HG03354 (cell line): ENCODE data around the gene CDKL2.
"Not testable (repeated sequence)": the region's sequence is repeated elsewhere in the genome, so short reads cannot be mapped to it uniquely, and the experiment has no call there.

Experiments
- ATAC-seq: cut with Tn5 transposase; IDR thresholded peaks from one replicate; pipeline ENCODE4 v1.9.1; 2021; ENCODE audit warnings: mild to moderate bottlenecking; ENCODE audit not compliant: unreplicated experiment, poor library complexity, severe bottlenecking

CDKL2 gene

DNA sequence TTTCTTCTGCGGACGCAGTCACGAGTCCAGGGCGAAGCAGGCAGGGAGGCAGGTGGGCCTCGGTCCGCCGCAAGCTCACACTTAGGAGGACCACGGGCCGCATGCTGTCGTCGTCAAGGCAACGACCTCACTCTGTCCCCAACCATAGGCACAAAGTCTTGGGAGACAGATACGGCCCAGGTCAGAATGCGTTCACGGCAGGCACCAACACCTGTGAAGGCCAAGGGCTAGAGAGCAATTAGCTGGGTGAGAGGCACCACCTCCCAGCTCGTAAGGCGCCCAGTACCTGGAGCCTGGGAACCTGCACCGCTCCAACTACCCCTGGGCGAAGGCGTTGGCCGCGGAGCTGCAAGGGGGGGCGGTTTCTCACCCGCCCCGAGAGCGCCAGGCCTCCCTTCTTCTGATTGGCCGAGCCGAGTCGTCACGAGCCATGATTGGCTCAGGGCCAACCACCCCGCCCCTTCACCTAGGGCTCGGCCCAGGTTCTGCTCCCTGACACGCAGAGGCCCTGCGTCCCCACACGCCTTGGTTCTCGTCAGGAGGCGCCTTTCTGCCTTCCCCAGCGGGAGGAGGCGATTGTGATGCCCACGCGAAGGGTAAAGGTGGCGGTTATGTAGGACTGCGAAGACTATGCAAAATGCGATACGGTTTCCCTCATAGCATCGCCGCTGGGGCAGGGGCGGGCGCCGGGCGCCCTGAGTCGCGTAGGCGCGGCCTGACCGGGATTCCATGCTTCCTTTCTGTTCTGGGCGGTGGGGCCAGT is at the start of gene CDKL2:
Gene CDKL2, minus strand, starts transcription at position 355 of the 763 bp plus-strand sequence. CDS start 4,540 bp downstream, outside the sequence.
- ATAC-seq: peak; percentile 98

DNA sequence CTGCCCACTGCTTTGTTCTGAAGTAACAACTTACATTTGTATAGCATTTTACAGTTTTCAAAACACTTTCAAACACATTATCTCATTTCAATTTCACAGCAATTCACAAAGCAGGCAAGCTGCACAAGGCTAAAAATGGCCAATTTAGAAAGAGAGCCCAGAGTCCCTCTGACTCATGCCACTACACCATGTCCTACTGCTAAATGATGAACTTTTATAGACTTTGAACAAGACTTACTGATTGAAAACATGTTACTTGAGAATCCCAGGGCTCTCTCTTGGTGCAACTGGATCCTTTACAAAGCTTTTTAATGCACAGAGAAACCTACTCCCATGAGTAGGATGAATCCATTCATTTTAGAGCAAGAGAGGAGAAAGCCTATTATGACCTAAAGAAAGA is 48.6 kb upstream of the CDKL2 start:
- ATAC-seq: no peak

DNA sequence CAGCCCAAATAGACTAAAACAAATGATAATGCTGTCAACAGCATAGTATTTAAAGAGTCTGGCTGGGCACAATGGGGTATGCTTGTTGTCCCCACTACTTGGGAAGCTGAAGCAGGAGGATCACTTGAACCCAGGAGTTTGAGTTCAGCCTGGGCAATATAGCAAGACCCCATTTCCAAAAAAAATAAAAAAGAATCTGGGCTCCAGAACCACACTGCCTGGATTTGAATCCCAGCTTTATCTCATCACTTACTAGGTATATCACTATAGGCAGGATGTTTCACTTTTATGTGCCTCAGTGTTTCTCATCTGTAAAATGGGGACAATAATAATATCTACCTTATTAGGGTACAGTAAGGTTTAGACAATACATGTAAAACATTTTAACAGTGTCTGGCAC is 48.1 kb upstream of the CDKL2 start:
- no peak for ATAC-seq

DNA sequence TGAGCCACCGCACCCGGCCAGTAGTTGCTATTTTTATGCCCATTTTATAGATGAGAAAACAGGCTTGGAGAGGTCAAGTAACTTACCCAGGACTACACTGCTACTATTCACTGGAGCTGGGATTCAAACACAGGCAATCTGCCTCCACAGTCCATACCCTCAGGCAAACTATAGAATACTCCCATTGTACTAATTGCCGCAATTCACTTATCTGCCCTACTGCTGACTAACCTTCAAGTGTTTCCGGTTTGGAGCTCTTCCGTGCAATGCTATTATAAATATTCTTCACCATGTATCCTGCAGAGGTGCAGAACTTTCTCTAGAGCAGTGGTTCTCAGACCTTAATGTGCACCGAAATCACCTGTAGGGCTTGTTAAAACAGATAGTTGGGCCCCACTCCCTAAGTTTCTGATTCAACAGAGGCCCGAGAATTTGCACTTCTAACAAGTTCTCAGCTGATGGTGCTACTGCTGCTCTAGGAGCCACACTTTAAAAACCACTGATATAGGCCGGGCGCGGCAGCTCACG is 44.7 kb upstream of the CDKL2 start:
- ATAC-seq: no peak

DNA sequence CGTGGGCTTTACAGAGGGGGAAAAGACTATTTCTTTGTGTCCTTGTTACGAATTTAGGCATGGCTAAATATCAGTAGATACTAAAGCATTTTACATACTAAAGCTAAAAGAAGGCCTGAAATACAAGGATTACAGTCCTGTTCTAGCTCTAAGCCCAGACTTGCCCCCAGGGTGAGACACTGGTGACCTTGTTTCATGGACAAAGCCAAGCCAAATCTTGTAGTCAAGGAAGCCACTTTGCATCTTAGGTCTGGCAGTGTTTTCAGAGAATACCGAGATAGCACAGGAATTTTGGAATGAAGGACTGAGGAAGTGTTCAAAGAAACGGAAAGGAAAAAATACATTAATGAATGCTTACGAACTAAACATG is 43.6 kb upstream of the CDKL2 start:
- ATAC-seq: no peak

DNA sequence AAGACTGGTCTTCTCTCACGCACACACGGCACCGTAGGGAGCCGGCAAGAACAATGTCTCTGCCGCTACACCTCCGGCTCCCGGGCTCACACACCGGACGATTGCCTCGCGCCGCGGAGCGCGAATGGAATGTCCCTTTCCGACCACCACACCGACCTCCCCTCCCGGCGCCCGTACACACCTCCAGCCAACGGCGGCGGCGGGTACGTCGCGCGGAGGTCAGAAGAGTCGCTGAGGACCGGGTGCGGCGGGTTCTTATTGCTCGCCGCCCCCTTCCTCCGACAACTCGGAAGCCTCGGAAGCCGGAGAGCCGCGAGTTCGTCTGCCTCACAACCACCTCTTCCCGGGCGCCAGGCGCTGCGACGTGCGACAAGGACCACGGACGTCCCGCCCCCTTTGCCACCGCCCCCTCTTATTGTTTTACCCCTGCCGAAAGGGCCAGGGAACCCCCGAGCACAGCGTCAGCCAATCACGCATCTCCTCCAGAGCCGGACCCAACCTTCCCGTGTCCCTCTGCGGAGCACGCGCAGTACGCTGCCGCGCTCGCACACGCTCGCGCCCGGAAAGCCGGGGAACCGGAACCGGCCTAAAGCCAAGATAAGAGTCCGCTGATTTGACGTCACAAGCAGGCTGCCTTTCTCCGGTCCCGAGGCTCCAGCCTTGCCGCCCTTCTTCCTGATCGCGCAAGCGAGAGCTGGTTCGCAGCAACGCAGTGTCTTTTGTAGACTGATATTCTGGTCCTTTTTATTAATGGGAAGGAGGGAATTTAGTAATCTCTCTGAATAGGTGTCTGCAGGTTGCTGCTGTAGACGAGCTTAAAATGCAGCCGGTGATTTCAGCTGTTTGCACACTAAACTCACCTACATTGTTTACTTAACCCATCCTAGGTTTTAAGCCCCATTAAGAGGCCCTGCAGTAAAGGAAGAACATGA is 43.0 kb upstream of the CDKL2 start, which contains the start of gene G3BP2:
Gene G3BP2, minus strand, starts transcription at position 385 of the 932 bp plus-strand sequence. CDS start 11,386 bp downstream, outside the sequence.
- peak; percentile 94 for ATAC-seq

DNA sequence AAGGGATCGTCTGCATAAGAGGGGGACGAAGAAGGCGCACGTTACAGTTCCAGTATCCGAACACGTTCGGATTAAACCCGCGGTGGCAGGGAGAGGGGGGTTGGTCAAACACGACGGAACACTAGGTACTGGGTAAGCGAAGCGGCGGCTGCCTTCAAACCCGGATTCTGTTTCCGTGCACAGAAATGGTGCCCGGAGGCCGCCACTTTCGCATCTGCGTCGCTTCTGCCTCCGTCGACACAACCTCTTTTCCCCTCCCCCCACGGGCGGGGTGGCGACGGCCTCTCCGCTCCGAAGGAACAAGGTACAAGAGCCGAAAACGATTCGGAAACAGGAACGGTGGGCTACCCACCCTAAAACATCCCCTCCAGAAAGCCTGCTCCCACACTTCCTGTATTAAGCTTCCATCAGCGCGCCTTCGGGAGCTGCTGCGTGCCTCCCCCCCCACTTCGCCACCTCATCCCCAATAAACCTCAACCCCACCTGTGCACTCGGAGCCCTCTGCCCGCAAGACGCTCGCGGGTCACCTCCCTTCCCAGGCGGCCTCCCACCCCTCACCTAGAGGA is 42.2 kb upstream of the CDKL2 start:
- ATAC-seq: peak; percentile 24

DNA sequence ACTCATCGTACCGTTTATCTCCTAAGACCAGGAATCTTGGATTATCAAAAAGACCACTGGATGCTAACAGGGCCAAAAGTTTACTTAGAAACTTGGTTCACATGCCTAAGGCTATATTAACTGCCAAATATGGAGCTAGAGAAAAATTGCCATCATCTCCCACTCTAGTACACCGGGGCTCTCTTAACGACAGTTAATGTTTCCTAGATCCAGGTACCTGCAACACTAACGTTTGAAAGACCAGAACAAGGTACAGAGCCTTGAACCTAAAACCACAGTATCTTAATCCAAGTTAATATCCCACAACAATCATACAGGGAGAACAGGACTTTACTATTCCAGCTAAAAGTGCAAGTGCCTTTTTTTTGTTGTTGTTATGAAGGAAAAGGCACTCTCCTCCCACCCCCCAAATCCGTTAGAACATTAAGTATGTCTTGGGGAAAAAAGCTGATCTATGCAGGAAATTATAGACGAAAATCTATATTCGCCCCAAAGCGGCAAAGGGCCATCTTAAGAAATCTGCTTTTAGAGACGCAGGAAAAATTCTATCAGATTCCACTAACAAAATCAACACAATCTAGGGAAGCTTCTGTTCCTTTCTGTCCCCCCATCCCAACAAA is 41.6 kb upstream of the CDKL2 start:
- no peak for ATAC-seq

DNA sequence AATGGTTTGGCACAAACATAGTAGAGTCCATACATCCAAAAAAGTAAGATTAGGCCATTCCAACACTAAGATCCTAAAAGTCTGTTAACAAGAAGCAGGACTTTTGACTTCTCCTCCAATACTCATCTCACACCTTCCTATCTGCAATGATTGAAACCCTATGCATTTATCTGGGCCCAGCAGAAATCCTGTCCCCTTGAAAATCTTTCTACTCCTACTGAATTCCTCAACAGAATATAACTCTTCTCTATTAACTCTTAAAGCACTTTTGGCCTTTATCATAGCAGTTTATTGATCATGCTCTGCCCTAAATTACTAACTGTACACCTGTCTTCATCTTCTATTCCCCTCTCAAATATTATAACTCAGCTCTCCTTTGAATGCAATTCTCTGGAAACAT is 38.3 kb upstream of the CDKL2 start:
- ATAC-seq: no peak

DNA sequence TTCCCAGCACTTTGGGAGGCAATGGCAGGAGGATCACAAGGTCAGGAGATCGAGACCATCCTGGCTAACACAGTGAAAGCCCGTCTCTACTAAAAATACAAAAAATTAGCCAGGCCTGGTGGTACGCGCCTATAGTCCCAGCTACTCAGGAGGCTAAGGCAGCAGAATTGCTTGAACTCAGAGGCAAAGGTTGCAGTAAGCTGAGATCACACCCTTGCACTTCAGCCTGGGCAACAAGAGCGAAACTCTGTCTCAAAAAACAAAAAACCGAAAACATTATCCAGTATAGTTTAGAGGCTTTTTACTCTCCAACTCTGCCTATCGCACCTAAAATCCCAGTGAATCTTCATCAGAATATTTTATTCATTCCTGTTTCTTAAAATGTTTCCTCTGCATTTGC is 37.3 kb upstream of the CDKL2 start:
- ATAC-seq: not testable (repeated sequence)

DNA sequence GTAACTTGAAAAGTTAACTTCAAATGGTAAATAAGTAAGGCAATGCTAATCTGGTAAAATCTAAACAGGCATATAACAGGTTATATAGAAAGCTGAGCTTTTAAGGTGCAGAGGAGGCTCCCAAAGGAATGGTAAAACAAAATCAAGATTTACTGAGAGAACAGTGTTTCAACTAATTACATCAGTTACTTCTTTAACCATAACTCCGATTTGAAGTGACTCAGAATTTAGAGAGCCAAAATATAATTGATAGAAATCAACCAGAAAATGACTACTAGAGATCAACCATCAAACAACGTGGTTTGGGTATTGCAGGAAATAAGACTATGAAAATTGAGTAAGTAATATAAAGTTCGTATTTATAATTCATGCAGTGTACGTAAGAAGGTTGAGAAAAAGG is 36.0 kb upstream of the CDKL2 start:
- no peak for ATAC-seq

DNA sequence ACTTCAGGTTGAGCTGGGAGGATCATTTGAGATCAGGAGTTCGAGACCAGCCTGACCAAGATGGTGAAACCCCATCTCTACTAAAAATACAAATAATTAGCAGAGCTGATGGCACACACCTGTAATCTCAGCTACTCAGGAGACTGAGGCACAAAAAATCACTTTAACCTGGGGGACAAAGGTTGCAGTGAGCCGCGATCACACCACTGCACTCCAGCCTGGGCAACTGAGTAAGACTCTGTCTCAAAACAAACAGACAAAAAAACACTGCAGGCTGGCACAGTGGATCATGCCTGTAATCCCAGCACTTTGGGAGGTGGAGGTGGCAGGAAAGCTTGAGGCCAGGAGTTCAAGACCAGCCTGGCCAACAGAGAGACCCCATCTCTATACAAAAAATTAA is 34.3 kb upstream of the CDKL2 start:
- ATAC-seq: not testable (repeated sequence)

DNA sequence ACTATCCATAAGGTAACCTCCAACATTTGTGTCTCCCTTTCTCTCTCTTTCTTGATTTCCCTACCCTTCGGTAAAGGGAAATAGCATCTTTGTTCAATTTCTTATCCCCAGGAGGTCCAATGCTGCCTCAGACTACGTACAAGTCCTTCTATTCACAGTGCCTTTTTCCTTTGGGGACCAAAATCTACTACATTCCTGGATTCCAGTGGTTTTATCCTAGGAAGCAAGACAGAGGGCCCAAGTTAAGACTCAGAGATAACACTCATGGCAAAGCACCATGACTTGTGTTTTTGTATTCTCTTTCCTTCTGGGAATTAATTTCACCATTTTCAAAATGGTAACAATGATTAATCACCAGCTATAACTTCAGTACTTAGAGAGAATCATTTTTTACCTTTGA is 32.3 kb upstream of the CDKL2 start:
- ATAC-seq: no peak

DNA sequence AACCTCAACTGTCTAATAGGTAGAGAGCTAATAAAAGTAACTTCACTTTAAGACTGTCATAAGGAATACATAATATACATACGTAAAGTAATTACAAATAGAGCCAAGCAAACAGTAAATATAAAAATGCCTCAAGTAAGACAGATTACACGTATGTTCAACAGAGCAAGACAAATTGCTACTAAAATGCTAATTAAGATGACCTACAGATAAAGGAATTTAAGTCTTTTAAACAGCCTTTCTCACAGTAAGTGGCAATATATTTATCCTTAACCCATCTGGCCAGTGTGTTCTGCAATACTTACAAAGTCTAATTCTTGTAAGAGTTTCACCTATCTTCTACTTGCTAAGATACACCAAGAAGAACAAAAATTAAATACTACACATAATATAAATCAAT is 30.2 kb upstream of the CDKL2 start:
- ATAC-seq: no peak

DNA sequence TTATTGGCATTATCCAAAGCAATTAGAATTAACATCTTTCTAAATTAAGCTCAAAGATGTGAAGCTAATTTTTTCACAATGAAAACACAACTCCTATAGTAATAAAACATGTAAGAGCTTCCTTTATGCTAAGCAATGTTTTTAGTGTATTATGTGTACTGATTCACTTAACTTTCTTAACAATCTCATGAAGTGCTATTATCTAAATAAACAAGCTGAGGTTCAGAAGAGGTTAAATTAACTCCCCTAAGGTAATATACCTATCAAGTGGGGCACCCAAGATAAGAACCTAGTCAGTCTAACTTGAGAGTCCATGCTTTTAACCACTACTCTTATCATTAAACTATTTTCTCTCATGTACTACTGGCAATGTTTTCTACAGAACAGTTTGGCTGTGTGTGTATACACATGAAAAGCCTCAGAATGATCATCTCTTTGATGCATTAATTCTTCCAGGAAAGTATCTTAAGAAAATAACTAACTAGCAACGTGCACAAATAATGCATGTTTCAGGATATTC is 29.2 kb upstream of the CDKL2 start:
- ATAC-seq: no peak

DNA sequence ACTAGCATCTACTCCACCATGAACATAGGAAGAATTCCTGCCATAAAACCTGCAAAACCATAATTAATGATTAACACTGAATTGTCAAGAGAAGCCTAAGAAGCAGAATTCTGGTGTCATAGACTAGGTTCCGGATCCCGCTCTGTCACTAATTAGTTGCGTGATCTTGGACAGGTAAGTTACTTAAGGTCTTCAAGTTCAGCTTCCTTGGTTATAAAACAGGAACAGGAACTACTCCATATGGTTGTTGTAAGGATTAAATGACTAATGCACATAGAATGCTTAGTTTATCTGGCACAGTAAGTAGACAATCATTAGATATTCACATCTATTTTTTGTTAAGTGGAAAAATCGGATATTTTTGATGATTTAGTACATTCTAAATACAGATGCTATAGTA is 28.5 kb upstream of the CDKL2 start:
- ATAC-seq: no peak

DNA sequence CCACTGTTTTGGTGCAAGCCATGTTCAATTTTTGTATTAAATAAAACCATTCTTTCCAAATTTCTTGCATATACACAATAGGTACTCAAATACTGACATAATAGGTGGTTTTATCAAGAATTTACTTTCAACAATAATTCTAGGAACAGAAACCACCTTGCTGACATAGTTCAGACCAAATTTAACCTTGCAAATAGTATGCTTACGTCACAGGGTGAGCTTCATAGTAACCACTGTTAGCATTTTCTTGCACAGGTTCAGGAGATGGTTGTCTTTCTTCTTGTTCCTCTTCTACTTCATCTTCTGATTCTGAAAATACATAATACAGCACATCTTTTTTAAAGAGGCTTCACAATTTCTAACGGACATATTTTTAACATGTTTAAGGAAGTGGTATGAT is 25.2 kb upstream of the CDKL2 start:
- no peak for ATAC-seq

DNA sequence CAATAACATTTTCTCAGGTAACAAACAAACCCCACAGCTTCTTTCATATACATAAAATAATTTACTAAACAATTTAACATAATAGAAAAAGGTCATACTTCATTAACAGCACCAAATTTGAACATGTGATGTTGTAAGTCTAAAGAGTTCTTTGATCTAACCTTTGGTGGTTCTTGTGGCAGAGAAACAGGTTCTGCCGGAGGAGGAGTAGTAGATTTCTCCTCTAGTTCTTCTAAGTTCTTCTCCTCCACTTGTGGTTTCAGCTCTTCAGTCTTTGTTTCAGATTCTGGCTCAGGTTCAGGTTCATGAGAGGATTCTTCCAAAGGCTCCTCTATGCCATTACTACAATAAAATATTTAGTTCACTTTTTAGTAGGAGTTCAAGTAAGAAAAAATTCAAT is 24.6 kb upstream of the CDKL2 start:
- ATAC-seq: no peak

DNA sequence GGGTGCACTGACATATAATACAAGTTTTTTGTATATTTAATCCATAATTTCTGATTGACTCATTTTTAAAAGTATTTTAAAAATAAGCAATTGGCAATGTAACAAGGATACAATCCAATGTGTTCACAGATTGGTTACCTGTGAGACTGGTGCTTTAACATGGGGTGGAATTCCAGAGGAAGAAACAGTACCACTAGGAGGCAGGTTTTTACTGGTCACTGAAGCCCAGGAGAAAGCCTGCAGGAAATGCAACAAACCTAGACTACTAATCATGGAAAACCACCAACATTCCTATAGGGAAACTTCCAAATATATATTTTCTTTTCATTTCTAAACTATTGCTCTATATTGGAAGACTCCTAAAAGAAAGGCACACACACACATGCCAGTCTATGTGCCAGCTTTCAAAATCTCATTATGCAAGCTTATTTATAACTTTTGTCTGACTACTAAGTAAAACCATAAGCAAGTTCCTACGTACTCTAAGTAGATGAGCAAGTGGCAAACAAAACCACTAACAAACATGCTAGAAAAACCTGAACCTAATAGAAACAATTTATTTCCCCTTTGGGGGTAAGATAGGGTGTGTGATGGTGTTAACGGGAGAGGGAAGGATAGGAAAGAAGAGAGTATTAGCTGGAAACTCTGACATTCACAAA is 23.6 kb upstream of the CDKL2 start:
- ATAC-seq: no peak
